Umbilical cord (tissue), 2 donors: ENCODE measurements around the gene CA6. TPM values are rescaled to one million over a fixed set of nuclear protein-coding genes. Genes with fewer than 3 reads are reported as not detected.
"Not testable (repeated sequence)": the region's sequence is repeated elsewhere in the genome, so short reads cannot be mapped to it uniquely, and the experiment has no call there.

Experiments used
- DNase-seq: peaks from one replicate; pipeline ENCODE4 v3.0.0-alpha.2; 2015; ENCODE audit warnings: low spot score
- total RNA-seq: library from RNA; depleted of rRNA; stranded (reverse); fragments of >200 nt; gene quantifications from one replicate; pipeline ENCODE4 v1.2.3, GENCODE V29; 2014; ENCODE audit warnings: low replicate concordance; ENCODE audit not compliant: insufficient read depth

Gene CA6
- total RNA-seq, 1 donor from 2014 or later: not detected

DNA sequence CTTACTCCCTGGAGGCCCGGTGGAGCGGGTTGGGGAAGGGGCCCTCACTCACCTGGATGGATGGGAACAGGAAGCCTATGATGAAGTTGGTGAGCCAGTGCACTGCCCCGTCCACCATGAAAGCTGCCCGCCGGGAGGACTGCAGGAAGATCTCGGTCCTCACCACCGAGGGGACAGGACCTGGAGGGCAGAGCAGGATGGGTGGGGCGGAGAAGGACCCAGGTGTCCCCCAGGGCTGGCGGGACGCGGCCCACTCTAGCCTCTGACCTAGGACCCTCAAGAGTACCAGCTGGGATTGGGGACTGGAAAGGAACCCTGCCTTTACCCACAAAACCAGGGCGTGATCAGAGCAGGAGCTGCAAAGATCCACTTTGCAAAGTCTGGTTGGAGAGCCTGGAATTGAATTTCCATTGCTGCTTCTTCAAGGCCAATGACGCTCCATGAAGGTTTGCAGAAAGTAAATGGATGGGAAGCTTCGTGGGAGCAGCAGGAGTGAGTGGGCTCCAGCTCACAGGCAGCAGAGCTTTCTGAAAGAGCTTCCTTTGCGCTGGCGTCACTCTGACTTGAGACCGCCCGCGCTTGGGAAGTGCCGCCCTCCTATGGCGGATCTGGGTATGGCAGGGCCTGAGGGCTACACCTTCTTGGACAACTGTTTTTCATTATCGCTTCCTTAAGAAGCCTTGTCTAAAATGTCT is 59.2 kb downstream of the CA6 start:
- peak; percentile 82 for DNase-seq

DNA sequence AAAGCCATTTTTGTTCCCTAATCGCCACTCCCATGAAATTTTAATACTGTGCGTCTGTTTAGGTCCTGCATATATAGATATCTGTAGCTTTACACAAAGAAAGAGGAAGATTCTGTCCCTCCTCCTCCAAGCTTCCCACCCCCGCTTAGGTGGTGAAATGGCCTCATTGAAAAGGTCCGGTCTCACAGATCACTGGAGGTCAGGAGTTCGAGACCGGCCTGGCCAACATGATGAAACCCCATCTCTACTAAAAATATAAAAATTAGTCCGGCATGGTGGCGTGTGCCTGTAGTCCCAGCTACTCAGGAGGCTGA is 59.7 kb downstream of the CA6 start:
- no peak for DNase-seq

DNA sequence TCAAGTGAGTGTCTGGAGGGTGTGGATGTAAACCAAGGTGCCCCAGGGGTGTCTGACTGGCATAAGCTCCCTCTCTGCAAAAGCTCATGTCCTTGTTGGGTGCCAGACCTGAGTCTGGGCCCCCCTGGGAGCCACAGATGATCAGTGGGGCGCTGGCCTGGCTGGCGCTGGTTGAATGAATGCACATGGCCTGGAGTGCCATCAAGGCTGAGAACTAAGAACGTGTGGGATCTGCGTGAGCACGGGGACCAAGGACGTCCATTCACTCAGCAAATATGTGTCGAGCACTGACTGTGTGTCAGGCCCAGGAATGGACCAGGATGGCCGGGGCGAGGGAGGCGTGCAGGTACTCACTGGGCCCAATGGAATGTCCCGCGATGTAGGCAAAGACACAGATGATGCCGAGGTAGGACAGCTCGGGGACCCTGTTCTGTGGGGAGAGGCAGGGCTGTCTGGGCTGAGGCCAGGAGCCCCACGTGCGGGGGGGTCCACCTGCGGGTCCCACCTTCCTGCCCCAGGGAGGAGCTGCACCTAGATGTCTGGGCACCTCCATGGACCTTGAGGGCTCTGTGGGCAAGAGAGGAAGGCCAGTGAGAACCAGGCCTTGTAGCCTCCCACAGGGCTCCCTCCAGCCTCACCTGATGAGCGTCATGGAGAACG is 61.4 kb downstream of the CA6 start:
- DNase-seq: no peak

DNA sequence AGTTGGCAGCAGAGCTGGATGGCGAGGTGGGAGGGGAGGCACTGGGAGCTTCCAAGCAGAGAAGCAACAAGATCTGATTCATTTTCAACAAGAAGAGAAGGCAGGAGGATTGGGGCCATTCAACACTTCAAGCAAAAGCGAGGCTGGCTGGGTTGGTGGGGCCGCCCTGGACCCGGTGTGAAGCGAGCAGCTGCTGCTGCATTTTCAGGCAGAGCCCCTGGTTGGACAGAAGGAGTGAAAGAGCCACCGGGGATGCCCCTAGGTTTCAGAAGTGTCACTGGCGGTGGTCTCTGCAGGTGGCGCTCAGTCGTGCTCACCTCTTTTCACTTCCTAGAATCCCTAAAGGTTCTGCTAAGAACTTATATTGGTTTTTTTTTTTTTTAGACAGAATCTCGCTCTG is 62.6 kb downstream of the CA6 start:
- no peak for DNase-seq

DNA sequence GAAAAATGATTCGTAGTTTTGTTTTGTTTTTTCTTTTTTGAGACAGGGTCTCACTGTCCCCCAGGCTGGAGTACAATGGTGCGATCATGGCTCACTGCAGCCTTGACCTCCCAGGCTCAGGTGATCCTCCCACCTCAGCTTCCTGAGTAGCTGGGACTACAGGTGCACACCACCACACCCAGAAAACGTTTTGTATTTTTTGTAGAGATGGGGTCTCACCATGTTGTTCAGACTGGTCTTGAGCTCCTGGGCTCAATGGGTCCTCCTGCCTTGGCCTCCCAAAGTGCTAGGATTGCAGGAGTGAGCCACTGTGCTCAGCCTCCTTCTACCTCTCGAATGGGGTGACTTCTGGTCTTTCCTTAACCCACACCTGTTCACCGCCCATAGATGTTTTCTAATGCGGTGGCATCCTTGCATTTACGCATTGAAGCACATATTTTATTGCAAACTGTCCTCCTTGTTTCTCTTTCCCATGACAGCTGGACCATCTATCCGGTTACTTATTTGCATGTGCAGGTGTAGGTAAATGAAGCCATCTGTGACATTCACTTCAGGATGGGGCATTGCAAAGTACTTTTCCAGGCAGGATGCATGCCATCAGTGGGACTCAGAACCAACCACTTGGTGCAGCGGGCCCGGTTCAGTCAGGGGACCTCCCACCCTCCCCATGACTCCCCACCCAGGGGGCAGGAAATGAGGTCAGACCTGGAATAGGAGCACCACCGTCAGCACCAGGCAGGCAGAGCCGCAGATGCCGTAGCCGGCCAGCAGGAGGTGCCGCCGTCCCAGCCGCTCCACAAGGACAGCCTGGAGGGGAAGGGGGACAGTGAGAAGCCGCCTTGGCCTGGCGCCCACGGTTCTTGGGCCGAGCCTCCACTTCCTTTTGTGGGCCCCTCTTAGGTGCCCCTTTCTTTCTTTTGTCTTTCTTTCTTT is 64.0 kb downstream of the CA6 start:
- DNase-seq: no peak

DNA sequence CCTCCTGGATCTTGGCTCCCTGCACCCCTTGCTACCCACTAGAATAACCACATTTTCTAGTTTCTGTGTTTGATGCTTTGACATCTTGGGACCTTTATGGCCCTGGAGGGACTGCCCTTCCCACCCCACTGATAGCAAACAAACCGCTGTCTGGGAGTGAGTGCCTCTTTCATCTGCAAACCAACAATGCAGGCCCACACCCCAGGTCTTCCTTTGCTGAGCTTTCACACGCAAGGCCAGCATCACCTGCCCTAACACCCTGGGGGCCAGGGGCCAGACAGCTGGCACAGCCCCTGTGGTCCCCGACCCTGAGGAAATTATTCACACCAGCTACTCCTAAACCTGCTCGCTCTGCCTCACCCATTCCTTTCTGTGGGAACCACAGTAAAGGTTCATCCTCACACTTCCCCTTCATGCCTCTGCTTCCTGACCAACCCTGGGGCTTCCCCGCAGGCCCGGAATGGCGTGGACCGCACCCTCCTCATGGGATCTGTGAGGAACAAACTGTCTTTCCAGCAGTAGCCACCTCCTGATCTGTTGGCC is 65.2 kb downstream of the CA6 start:
- no peak for DNase-seq

DNA sequence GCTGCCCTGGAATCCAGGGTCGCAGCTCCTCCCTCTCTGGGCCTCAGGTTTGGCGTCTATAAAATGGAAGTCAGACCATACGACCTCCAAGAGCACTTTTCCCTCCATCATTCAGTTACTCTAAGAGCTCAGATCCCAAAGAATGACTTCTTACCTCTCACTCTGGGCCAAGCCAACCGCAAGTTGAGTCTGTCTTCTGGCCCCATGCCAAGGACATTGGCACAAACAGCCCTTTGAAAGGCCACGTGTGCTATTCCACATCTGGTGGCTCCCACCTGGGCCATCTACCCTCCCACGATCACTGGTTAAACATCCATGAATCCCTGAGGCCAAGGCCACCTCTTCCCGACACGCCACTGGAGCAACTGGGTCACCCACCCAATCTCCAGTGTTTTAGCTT is 68.2 kb downstream of the CA6 start:
- no peak for DNase-seq

DNA sequence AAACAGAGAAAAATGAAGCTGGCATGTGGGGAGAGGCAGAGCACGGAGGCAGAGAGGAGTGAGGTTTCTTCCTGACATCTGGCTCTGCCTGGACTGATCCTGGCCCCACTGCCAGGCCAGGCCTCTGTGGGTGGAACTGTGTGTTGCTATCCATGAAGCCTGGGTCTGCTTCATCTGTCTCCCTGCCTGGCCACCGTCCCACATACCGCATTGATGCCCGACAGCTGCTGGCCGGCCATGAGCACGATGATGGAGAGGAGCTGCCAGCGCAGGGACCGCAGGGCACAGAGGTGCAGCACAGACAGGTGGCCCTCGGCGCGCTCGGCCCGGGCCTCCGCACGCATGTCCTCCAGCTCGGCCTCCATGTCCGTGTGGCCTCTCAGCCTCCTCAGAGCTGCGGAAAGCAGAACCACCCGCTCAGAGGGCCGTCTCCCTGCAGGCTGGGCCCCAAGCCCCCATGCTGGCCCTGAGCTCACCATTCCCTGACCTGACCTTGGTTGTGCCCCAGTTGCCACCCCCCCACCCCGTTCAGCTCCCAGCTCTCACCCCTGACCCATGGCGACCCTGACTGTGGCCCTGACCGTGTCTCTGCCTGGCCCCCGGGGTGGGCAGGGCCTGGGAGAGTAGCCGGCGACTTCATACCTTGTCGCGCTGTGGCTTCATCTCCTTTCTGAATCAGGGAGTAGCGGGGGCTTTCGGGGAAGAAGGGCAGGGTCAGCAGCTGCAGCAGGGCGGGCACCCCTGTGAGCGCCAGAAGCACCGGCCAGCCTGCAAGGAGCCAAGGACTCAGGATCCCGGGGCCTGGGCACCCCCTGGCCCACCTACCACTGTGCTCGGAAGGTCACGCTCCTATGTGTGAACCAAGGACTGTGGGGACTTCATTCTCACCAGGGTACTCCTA is 69.1 kb downstream of the CA6 start:
- peak; percentile 14 for DNase-seq

DNA sequence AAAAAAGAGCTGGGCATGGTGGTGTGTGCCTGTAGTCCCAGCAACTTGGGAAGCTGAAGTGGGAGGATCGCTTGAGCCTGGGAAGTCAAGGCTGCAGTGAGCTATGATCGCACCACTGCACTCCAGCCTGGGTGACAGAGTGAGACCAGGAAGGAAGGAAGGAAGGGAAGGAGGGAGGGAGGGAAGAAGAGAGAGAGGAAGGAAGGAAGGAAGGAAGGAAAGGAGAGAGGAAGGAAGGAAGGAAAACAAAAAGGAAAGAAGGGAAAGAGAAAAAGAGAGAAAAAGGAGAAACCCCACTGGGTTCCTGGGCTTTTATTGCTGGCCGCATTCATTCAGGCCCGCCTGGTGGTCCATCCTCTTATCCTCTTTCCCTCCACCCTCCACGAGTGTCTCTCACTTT is 70.8 kb downstream of the CA6 start:
- DNase-seq: no peak

DNA sequence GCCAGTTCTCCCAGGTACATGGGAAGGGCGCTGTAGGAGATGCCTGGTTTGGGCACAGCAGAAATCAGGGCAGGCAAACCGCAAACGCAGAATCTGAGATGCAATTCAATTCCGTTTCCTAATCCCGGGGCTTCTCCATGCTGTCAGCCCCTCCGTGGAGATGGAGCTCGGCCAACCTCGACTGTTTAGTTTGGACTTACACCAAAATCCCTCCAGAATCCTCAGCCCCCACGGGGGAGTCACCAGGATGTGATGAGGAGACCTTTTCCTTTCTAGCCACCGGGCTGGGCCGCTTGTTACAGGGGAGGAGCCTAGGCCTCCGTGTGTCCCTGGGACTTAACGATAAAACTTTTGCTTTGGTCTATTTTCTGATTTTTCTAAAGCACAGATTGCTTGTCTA is 72.7 kb downstream of the CA6 start:
- peak; percentile 22 for DNase-seq

DNA sequence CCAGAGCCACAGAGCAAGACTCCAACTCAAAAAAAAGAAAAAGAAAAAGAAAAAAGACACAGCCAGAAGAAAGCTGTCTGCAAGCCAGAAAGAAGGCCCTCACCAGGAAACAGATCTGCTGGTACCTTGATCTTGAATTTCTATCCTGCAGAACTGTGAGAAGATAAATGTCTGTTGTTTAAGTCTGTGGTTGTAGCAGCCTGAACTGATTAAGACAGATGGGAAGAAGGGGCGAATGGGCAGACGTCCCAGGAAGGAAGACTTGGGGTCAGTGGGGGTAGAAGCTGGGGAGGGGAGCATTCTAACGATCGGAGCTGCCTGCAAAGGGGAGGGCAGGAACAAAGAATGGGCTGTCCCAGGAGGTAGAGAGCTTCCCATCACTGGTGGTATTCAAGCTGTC is 74.2 kb downstream of the CA6 start:
- DNase-seq: no peak

DNA sequence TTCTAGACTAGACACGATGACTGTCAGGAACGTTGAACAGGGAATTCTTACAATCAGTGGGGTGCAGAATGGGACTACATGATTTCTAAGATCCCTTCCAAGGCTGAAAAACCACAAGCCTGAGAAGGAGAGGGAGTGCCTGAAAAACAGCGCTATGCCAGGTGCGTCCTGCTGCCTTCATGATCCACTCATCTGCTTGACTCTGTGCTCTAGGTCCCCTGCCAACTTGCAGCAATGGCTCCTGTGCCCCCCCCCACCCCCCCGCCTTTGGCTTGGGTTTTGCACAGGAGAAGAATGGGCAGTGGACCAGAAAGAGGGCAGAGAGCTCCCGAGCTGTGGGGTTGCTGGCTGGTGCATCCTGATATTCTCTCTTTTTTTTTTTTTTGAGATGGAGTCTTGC is 74.6 kb downstream of the CA6 start:
- no peak for DNase-seq

DNA sequence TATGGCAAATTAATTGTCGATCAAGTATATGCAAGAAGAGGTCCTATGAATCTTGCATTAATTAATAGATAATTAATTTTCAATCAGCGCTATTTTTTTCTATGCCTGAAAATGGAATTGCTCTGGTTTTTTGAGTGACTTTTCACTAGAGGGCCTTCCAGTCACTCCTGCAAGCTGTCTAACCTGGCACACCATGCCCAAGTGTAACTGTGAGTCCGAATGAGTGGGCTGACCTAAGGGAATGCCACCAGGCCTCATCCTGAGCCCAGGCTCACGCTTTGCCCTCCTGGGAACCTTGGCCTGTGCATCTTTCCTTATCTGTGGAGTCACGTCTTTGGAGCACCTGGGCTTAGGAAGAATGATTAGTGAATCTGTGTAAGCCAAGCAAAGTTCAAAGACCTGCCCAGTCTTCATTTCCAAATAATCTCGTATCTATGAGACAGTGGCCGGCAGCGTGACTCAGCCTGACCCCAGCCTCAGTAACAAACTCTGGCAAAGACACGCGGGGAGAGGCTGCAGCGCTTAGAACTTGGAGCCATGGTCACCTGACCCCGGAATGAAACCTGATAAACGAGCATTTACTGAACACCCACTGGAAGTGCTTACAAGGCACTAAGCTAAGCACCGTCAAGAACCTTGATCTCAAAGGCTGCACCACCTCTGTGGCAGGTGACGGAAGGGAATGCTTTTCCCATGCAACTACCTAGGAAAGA is 76.5 kb downstream of the CA6 start:
- DNase-seq: not testable (repeated sequence)

DNA sequence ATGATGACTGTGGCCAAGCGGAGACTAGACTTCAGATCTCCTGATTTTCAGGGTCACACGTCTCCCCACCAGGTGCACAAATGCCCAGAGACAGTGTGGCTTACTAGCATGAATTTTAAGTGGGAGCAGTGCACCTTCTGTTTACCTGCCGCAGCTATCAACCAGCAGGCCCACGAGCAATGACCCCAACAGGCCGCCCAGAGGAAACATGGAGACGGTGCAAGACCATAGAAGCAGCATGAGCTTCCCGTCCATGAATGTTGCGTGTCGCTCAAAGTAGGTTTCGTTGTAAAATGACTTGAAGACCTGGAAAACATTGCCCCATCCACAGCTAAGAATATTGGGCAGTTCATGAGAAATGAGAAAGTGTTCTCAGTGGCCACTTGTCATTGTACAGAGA is 77.1 kb downstream of the CA6 start:
- DNase-seq: no peak

Other genes with a start within 250 kb of the CA6 start
- 73.9 TPM for gene RERE, start 128.2 kb upstream of the CA6 start, total RNA-seq
- 842 TPM for gene ENO1, start 67.2 kb upstream of the CA6 start, total RNA-seq
- gene SLC2A7, start 80.6 kb downstream of the CA6 start, total RNA-seq: not detected
- 14.2 TPM for gene SLC2A5, start 123.8 kb downstream of the CA6 start, total RNA-seq
- gene GPR157, start 183.2 kb downstream of the CA6 start, total RNA-seq: 4.1 TPM